ENCODE data around the gene ACSF3. TPM values are rescaled to one million over a fixed set of nuclear protein-coding genes. Genes with fewer than 3 reads are reported as not detected.
A peak's percentile ranks its signal among the peaks of the same experiment; 100 is the strongest.
"Not testable (repeated sequence)": the region's sequence is repeated elsewhere in the genome, so short reads cannot be mapped to it uniquely, and the experiment has no call there.

The ACSF3 gene
- total RNA-seq, 1 donor from 2014 or later = 39.8 TPM

DNA sequence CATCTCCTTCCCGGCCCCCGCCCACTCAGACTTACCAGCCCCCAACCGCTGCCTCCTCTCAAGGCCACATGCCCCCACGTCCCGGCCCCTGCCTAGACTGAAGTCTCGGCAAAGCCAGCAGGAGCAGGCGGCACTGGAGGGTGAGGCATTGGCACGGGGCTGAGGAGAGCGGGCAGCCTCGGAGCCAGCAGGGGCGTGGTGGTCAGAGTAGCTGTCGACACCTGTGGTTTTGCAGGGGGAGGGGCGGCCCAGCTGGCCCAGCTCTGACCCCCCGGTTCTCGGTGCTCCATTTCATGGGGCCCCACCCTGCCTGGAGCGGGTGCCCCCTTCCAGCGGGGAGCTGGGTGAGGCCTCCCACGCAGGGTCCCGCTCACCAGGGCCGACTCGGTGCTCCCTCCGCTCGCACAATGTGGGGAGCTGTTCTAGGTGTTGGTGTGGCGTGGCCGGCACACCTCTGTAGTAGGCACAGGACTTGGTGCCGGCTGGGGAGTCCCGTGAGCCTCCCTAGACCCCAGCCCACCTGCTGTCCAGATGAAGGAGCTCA is 82.6 kb downstream of the ACSF3 start:
- no peaks in the 10 kb centered on the region for H3K36me3 Mint-ChIP-seq (ENCODE audit: low read depth)
- H3K9me3 Mint-ChIP-seq = no peaks in the 10 kb centered on the region
- DNase-seq (ENCODE audit: low spot score) = no peak
- no peak overlapping the region for H3K27ac Mint-ChIP-seq
- H3K4me1 Mint-ChIP-seq (ENCODE audit: low read depth) = no peaks in the 10 kb centered on the region
- no peak overlapping the region for H3K4me3 Mint-ChIP-seq (ENCODE audit: low read depth)
- intact Hi-C loops (cut with micrococcal nuclease) = no loop called here
- H3K27me3 Mint-ChIP-seq (ENCODE audit: low read depth) = no peaks in the 10 kb centered on the region

DNA sequence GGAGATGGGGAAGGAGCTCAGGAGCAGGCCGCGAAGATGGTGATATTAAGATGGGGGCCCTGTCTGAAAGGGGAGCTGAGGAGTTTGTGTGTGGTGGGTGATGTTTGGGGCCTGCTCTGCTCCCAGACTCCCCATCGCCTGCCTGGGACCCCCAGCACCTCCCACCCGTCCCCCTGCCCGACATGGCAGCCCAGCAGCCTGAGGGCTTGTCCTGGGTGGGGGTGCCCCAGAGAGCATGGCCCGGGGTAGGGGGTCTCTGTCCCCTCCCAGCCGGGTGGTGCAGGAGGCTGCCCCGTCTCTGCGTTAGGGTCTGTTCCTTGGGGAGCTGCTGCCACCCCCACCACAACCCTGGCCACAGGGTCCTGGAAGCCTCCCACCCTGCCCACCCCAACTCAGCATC is 83.1 kb downstream of the ACSF3 start:
- H3K27me3 Mint-ChIP-seq (ENCODE audit: low read depth) = no peaks in the 10 kb centered on the region
- intact Hi-C loops (cut with micrococcal nuclease) = no loop called here

DNA sequence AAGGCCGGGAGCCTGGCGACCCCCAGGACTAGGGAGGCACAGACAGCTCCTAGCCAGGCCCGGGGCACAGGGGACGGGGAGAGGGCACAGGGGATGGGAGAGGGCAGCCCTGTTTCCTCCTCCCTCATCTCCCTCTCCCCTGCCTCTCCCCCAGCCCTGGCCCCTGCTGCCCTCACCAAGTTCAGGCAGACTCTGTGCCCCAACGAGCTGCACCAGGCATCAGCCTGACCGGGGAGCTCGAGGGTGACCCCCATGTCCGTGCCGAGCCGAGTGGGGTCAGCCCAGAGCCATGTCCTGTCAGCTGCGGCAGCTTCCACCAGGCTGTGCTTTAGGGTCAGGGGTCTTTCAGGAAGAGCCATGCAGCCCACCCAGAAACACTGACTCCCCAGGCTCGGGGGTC is 83.8 kb downstream of the ACSF3 start:
- intact Hi-C loops (cut with micrococcal nuclease) = no loop called here
- Mint-ChIP-seq H3K4me3 (ENCODE audit: low read depth) (no peak overlapping the region), H3K9me3 (no peaks in the 10 kb centered on the region), H3K27ac (no peak overlapping the region), H3K4me1 (ENCODE audit: low read depth) (no peaks in the 10 kb centered on the region), H3K27me3 (ENCODE audit: low read depth) (no peaks in the 10 kb centered on the region), H3K36me3 (ENCODE audit: low read depth) (no peaks in the 10 kb centered on the region)
- no peak for DNase-seq (ENCODE audit: low spot score)

More for the DNA sequence above, 83.1 kb downstream of the ACSF3 start:
- Mint-ChIP-seq H3K4me1 (ENCODE audit: low read depth) (no peaks in the 10 kb centered on the region), H3K9me3 (no peaks in the 10 kb centered on the region), H3K36me3 (ENCODE audit: low read depth) (no peaks in the 10 kb centered on the region), H3K4me3 (ENCODE audit: low read depth) (no peak overlapping the region), H3K27ac (no peak overlapping the region)
- DNase-seq (ENCODE audit: low spot score) = no peak

DNA sequence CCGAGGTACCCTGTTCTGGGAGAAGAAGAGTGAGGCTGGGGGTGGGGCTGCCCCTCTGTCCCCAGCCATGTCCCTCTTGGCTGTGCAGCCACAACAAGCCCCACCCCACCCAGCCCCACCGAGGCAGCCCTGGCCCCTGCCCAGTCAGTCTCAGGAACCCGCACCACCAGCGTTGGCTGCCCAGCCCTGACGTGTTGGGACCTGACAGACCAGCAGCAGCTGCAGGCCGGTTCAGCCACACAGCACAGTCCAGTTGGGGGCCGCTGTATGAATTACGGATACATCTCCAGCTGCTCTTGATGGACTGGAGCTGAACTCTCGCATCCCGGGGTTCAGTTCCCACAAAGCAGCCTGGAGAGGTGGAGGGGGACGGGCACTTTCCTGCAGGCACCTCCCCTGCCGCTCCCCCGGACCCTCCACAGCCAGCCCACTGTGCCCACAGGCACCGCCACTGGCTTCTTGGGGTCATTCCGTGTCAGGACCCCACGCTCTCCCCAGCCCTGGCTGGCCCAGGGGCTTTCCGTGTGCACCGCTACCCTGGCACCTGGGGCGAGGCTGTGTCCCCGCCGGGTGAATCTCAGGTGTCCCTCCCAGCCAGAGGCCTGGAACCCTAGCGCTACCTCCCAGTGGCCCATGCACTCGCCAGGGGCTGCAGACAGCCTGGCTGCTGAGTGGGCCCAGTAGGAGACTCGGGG is 84.9 kb downstream of the ACSF3 start:
- no peak overlapping the region for H3K27ac Mint-ChIP-seq
- no peaks in the 10 kb centered on the region for H3K36me3 Mint-ChIP-seq (ENCODE audit: low read depth)
- no peaks in the 10 kb centered on the region for H3K27me3 Mint-ChIP-seq (ENCODE audit: low read depth)
- H3K4me1 Mint-ChIP-seq (ENCODE audit: low read depth) = no peaks in the 10 kb centered on the region
- DNase-seq (ENCODE audit: low spot score) = no peak
- intact Hi-C loops (cut with micrococcal nuclease) = no loop called here
- no peaks in the 10 kb centered on the region for H3K9me3 Mint-ChIP-seq
- no peak overlapping the region for H3K4me3 Mint-ChIP-seq (ENCODE audit: low read depth)

DNA sequence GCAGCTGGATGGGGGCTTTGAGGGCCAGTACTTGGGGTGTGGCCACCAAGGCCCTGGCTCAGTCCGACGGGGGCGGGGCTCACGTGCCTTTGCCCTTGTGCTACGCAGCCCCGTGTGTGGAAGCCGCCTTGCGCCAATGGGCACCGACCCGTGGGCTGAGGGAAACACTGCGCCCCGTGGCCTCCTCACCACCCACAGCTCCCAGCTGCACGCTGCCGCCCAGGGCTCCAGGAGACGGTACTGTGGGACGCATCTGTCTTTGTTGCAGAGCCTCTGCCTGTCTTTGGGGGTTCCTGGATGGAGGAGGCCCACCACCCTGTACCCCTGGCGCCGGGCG is 85.5 kb downstream of the ACSF3 start:
- Mint-ChIP-seq H3K4me3 (ENCODE audit: low read depth) (no peak overlapping the region), H3K9me3 (no peaks in the 10 kb centered on the region), H3K4me1 (ENCODE audit: low read depth) (no peaks in the 10 kb centered on the region), H3K27me3 (ENCODE audit: low read depth) (no peaks in the 10 kb centered on the region), H3K27ac (no peak overlapping the region), H3K36me3 (ENCODE audit: low read depth) (no peaks in the 10 kb centered on the region)
- intact Hi-C loops (cut with micrococcal nuclease) = no loop called here
- no peak for DNase-seq (ENCODE audit: low spot score)

DNA sequence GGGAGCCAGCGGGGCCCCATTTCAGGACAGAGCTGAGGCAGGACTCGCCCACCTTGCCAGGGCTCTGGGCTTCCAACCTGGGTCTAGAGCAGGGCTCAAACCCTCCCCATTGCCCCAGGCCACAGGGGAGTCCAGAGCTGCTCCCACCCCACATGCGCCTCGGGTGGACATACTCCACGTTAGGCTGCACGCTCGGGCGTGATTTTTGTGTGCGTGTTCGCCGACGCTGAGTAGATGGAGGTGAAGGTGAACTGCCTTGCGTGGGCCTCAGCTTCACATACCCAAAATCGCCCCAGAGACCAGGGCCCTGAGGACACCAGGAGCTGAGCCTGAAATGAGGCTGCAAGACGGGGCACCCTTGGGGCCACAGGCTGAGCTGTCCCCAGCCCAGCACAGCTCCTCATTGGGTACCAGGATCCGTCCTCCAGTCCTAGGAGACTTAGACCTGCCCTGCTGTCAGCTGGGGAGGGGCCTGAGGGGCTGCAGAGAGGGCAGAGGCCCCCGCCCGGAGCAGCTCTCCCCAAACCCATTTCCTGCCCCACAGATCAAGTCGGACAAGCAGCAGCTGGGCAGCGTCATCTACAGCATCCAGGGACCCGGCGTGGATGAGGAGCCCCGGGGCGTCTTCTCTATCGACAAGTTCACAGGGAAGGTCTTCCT is 86.1 kb downstream of the ACSF3 start:
- no peak overlapping the region for H3K4me3 Mint-ChIP-seq (ENCODE audit: low read depth)
- DNase-seq (ENCODE audit: low spot score) = no peak
- H3K4me1 Mint-ChIP-seq (ENCODE audit: low read depth) = no peaks in the 10 kb centered on the region
- H3K27me3 Mint-ChIP-seq (ENCODE audit: low read depth) = no peaks in the 10 kb centered on the region
- H3K27ac Mint-ChIP-seq = no peak overlapping the region
- no peaks in the 10 kb centered on the region for H3K36me3 Mint-ChIP-seq (ENCODE audit: low read depth)
- no peaks in the 10 kb centered on the region for H3K9me3 Mint-ChIP-seq
- intact Hi-C loops (cut with micrococcal nuclease) = no loop called here

DNA sequence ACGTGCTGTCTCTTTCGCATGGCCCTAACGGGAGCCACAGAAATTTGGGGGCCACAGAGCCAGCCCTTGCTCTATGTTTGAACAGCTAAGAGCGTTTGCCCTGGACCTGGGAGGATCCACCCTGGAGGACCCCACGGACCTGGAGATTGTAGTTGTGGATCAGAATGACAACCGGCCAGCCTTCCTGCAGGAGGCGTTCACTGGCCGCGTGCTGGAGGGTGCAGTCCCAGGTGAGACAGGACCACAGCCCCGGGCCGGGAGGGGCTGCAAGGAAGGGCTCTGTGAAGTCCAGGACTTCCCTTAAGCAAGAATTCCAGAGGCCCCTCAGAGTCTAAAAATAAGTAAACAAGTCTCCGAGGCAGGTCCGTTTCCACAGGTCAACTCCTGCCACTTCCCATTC is 89.8 kb downstream of the ACSF3 start:
- Mint-ChIP-seq H3K27ac (no peak overlapping the region), H3K36me3 (ENCODE audit: low read depth) (no peaks in the 10 kb centered on the region), H3K4me3 (ENCODE audit: low read depth) (no peak overlapping the region), H3K4me1 (ENCODE audit: low read depth) (no peaks in the 10 kb centered on the region), H3K9me3 (no peaks in the 10 kb centered on the region), H3K27me3 (ENCODE audit: low read depth) (no peaks in the 10 kb centered on the region)
- no peak for DNase-seq (ENCODE audit: low spot score)
- intact Hi-C loops (cut with micrococcal nuclease) = no loop called here

DNA sequence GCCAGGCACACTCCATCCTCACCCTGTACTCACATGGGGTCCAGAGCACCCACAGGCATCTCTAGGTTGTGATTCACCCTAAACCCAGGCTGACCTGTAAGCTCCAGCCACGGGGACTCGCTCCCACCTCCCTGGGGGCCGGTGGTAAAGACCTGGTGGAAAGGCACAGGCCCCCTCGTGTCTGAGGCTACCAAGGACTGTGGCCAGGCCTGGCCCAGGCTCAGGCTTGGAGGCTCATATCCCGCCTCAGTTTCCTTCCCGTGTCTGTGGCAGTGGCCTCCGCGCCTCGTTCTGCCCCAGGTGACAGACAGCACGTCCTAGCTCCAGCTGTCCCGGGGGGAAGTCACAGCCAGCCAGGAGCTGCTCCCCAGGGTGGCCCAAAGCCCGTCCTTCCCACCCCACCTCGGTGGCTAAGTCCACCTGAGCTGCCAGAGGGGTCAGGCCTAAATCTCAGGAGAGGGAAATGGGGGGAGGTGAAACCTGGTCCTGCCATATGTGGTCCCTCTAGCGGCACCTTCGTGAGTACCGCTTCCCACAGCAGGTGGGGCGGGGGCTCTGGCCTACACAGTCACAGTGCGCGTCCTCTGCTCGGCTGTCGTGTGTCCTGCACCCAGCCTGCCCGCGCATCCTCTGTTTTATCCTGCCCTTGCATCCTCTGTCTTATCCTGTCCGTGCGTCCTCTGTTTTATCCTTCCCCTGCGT is 90.5 kb downstream of the ACSF3 start:
- no peaks in the 10 kb centered on the region for H3K9me3 Mint-ChIP-seq
- H3K27ac Mint-ChIP-seq = no peak overlapping the region
- H3K4me1 Mint-ChIP-seq (ENCODE audit: low read depth) = no peaks in the 10 kb centered on the region
- intact Hi-C loops (cut with micrococcal nuclease) = no loop called here
- H3K27me3 Mint-ChIP-seq (ENCODE audit: low read depth) = no peaks in the 10 kb centered on the region
- DNase-seq (ENCODE audit: low spot score) = no peak
- H3K36me3 Mint-ChIP-seq (ENCODE audit: low read depth) = no peaks in the 10 kb centered on the region
- H3K4me3 Mint-ChIP-seq (ENCODE audit: low read depth) = no peak overlapping the region

DNA sequence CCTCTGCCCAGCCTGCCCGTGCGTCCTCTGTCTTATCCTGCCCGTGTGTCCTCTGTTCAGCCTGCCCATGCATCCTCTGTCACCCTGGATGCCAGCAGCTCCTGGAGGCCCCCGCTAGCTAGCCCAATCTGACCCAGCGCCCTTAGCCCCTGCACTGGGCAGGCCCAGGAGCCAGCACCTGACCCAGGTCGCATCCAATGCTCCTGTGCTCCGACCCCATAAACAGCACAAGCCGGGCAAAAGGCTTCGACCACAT is 91.0 kb downstream of the ACSF3 start:
- Mint-ChIP-seq H3K9me3 (no peaks in the 10 kb centered on the region), H3K27ac (no peak overlapping the region), H3K4me3 (ENCODE audit: low read depth) (no peak overlapping the region), H3K27me3 (ENCODE audit: low read depth) (no peaks in the 10 kb centered on the region), H3K36me3 (ENCODE audit: low read depth) (no peaks in the 10 kb centered on the region), H3K4me1 (ENCODE audit: low read depth) (no peaks in the 10 kb centered on the region)
- intact Hi-C loops (cut with micrococcal nuclease) = no loop called here
- no peak for DNase-seq (ENCODE audit: low spot score)

DNA sequence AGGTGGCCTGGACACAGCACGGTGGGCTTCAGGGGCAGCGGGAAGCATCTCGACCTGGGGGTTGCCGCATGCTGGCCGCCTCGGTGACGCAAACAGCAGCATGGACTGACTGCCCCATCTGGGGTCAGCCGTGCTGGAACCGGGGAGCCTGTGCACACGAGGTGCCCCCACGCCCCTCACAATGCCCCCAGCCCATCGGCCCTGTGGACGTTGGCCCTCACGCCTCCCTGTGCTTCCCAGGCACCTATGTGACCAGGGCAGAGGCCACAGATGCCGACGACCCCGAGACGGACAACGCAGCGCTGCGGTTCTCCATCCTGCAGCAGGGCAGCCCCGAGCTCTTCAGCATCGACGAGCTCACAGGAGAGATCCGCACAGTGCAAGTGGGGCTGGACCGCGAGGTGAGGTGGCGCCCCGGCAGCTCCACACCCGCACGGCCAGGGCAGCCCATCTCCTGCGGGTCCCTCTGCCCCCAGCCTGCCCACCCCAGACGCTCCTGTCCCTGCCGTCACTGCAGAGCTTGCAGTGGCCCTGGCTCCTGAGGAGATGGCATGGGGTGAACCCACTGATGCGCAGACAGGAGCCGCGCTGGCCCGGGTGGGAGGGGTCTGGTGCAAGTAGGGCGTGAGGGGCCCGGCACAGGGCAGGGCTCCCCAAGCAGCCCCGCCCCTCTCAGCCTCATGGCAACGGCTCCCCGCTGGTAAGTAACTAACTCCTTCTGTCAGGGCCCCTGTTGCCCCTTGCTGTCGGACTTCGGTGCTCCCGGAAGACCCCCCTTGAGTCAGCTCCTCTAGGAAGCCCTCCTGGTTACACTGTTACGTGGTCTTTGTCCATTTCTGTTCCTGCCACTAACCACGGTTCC is 91.5 kb downstream of the ACSF3 start:
- H3K4me3 Mint-ChIP-seq (ENCODE audit: low read depth) = no peak overlapping the region
- no peaks in the 10 kb centered on the region for H3K36me3 Mint-ChIP-seq (ENCODE audit: low read depth)
- no peaks in the 10 kb centered on the region for H3K9me3 Mint-ChIP-seq
- H3K4me1 Mint-ChIP-seq (ENCODE audit: low read depth) = no peaks in the 10 kb centered on the region
- no peaks in the 10 kb centered on the region for H3K27me3 Mint-ChIP-seq (ENCODE audit: low read depth)
- no peak overlapping the region for H3K27ac Mint-ChIP-seq
- peak; percentile 53 for DNase-seq (ENCODE audit: low spot score)
- intact Hi-C loops (cut with micrococcal nuclease) = no loop called here

DNA sequence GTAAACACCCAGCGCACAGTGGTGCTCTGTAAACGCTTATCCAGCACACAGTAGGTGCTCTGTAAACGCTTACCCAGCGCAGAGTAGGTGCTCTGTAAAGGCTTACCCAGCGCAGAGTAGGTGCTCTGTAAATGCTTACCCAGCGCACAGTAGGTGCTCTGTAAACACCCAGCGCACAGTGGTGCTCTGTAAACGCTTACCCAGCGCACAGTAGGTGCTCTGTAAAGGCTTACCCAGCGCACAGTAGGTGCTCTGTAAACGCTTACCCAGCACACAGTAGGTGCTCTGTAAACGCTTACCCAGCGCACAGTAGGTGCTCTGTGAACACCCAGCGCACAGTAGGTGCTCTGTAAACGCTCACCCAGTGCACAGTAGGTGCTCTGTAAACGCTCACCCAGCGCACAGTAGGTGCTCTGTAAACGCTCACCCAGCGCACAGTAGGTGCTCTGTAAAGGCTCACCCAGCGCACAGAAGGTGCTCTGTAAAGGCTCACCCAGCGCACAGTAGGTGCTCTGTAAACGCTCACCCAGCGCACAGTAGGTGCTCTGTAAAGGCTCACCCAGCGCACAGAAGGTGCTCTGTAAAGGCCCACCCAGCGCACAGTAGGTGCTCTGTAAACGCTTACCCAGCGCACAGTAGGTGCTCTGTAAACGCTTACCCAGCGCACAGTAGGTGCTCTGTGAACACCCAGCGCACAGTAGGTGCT is 92.4 kb downstream of the ACSF3 start:
- H3K27ac Mint-ChIP-seq; H3K9me3 Mint-ChIP-seq; H3K27me3 Mint-ChIP-seq (ENCODE audit: low read depth); intact Hi-C loops (cut with micrococcal nuclease); H3K4me1 Mint-ChIP-seq (ENCODE audit: low read depth); H3K36me3 Mint-ChIP-seq (ENCODE audit: low read depth); DNase-seq (ENCODE audit: low spot score); H3K4me3 Mint-ChIP-seq (ENCODE audit: low read depth): not testable (repeated sequence)

DNA sequence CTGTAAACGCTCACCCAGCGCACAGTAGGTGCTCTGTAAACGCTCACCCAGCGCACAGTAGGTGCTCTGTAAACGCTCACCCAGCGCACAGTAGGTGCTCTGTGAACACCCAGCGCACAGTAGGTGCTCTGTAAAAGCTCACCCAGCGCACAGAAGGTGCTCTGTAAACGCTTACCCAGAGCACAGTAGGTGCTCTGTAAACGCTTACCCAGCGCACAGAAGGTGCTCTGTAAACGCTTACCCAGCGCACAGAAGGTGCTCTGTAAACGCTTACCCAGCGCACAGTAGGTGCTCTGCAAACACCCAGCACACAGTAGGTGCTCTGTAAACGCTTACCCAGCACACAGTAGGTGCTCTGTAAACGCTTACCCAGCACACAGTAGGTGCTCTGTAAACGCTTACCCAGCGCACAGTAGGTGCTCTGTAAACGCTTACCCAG is 93.0 kb downstream of the ACSF3 start:
- H3K9me3 Mint-ChIP-seq = not testable (repeated sequence)

More for the DNA sequence above, 93.0 kb downstream of the ACSF3 start:
- H3K4me3 Mint-ChIP-seq (ENCODE audit: low read depth); intact Hi-C loops (cut with micrococcal nuclease); H3K27me3 Mint-ChIP-seq (ENCODE audit: low read depth); H3K27ac Mint-ChIP-seq; H3K36me3 Mint-ChIP-seq (ENCODE audit: low read depth); DNase-seq (ENCODE audit: low spot score); H3K4me1 Mint-ChIP-seq (ENCODE audit: low read depth): not testable (repeated sequence)

Measured in activated T-helper 2 cell treated with anti-CD3 and anti-CD28 coated beads, Interferon-gamma antibody, Interleukin-2, Interleukin-4, amounts not matched to agents 10 μg/mL and 5 μg/mL and 100 μg/mL, durations not matched to agents 14 hours and 24 hours and 36 hours (primary cell).